Central memory CD8-positive, alpha-beta T cell (primary cell): Measurements from ENCODE around the gene TTBK1.
A peak's percentile ranks its signal among the peaks of the same experiment; 100 is the strongest.

Source experiments
- ATAC-seq: fragments of 150-1000 bp; cut with Tn5 transposase; replicated peaks from 2 replicates; pipeline ENCODE4 v1.10.0; 2022; ENCODE audit warnings: mild to moderate bottlenecking, moderate FRiP score, moderate number of reproducible peaks; ENCODE audit not compliant: poor library complexity, severe bottlenecking; ENCODE audit errors: extremely low read depth
- DNase-seq, 2 donors: peaks; one replicate each; pipeline ENCODE4 v3.0.0; 2021; ENCODE audit warnings: low spot score in 2 of 2
- H3K27ac Mint-ChIP-seq: one replicate; pipeline ENCODE4 v1.8.0; 2022; ENCODE audit warnings: low read depth, mild to moderate bottlenecking, moderate library complexity, mixed read lengths
- H3K27me3 Mint-ChIP-seq: one replicate; pipeline ENCODE4 v1.8.0; 2022; ENCODE audit warnings: mixed read lengths
- H3K36me3 Mint-ChIP-seq: one replicate; pipeline ENCODE4 v1.8.0; 2022; ENCODE audit warnings: mild to moderate bottlenecking, moderate library complexity, mixed read lengths; ENCODE audit not compliant: insufficient read depth
- H3K4me1 Mint-ChIP-seq: one replicate; pipeline ENCODE4 v1.8.0; 2022; ENCODE audit warnings: mixed read lengths
- H3K4me3 Mint-ChIP-seq: one replicate; pipeline ENCODE4 v1.8.0; 2022; ENCODE audit warnings: mild to moderate bottlenecking, moderate library complexity, mixed read lengths
- H3K9me3 Mint-ChIP-seq: one replicate; pipeline ENCODE4 v1.8.0; 2022; ENCODE audit warnings: mixed read lengths

TTBK1 gene

GRCh38 chr6:43304361-43304760, 61.1 kb downstream of the TTBK1 start:
- H3K4me1 Mint-ChIP-seq: peaks cover 12% of the 10 kb centered on the region
- H3K9me3 Mint-ChIP-seq: no peaks in the 10 kb centered on the region
- DNase-seq (no peak), ATAC-seq (no peak)
- no peak overlapping the region for H3K4me3 Mint-ChIP-seq
- H3K36me3 Mint-ChIP-seq: no peaks in the 10 kb centered on the region
- peaks cover 39% of the 10 kb centered on the region for H3K27me3 Mint-ChIP-seq
- H3K27ac Mint-ChIP-seq: no peak overlapping the region

- peaks cover 34% of the 10 kb centered on the region for H3K27me3 Mint-ChIP-seq
- ATAC-seq (no peak), DNase-seq (no peak)
- peaks cover 12% of the 10 kb centered on the region for H3K4me1 Mint-ChIP-seq
- H3K27ac Mint-ChIP-seq: no peak overlapping the region
- no peaks in the 10 kb centered on the region for H3K9me3 Mint-ChIP-seq
- no peaks in the 10 kb centered on the region for H3K36me3 Mint-ChIP-seq
- H3K4me3 Mint-ChIP-seq: no peak overlapping the region
These were observed 61.6 kb downstream of the TTBK1 start for GRCh38 chr6:43304882-43305281.

GRCh38 chr6:43306086-43306485, 62.8 kb downstream of the TTBK1 start:
- no peak for ATAC-seq
- no peaks in the 10 kb centered on the region for H3K9me3 Mint-ChIP-seq
- no peak overlapping the region for H3K27ac Mint-ChIP-seq
- H3K4me1 Mint-ChIP-seq: peaks cover 12% of the 10 kb centered on the region
- no peak overlapping the region for H3K4me3 Mint-ChIP-seq
- no peak for DNase-seq
- no peaks in the 10 kb centered on the region for H3K36me3 Mint-ChIP-seq
- peaks cover 22% of the 10 kb centered on the region for H3K27me3 Mint-ChIP-seq

- no peak overlapping the region for H3K27ac Mint-ChIP-seq
- DNase-seq (no peak), ATAC-seq (no peak)
- H3K4me1 Mint-ChIP-seq: peaks cover 12% of the 10 kb centered on the region
- no peaks in the 10 kb centered on the region for H3K9me3 Mint-ChIP-seq
- H3K4me3 Mint-ChIP-seq: peak overlapping the region; percentile 72
- H3K27me3 Mint-ChIP-seq: peaks cover 7% of the 10 kb centered on the region
- H3K36me3 Mint-ChIP-seq: no peaks in the 10 kb centered on the region
These were observed 64.3 kb downstream of the TTBK1 start for GRCh38 chr6:43307451-43308100.

- DNase-seq (peak in 1 of 2 donors; percentile 23), ATAC-seq (peak; percentile 81)
- no peak within 1 kb of the TSS for H3K27ac Mint-ChIP-seq
- peak within 1 kb of the TSS; percentile 72 for H3K4me3 Mint-ChIP-seq
- H3K9me3 Mint-ChIP-seq: no peaks in the 10 kb centered on the region
- H3K4me1 Mint-ChIP-seq: peaks cover 12% of the 10 kb centered on the region
- no peaks in the 10 kb centered on the region for H3K36me3 Mint-ChIP-seq
- peaks cover 7% of the 10 kb centered on the region for H3K27me3 Mint-ChIP-seq
These were observed 65.1 kb downstream of the TTBK1 start, which contains the start of gene CRIP3 for GRCh38 chr6:43308101-43308989. Gene CRIP3 (minus strand): TSS chr6:43308826. CDS start chr6:43308792, 34 bp downstream.

GRCh38 chr6:43308990-43309477, 65.8 kb downstream of the TTBK1 start:
- H3K4me1 Mint-ChIP-seq: peaks cover 12% of the 10 kb centered on the region
- ATAC-seq: no peak
- H3K27ac Mint-ChIP-seq: no peak overlapping the region

GRCh38 chr6:43310134-43310533, 66.9 kb downstream of the TTBK1 start:
- H3K9me3 Mint-ChIP-seq: no peaks in the 10 kb centered on the region
- H3K4me1 Mint-ChIP-seq: peaks cover 12% of the 10 kb centered on the region
- no peak overlapping the region for H3K27ac Mint-ChIP-seq
- no peak for DNase-seq
- ATAC-seq: no peak
- H3K36me3 Mint-ChIP-seq: no peaks in the 10 kb centered on the region
- peaks cover 7% of the 10 kb centered on the region for H3K27me3 Mint-ChIP-seq
- no peak overlapping the region for H3K4me3 Mint-ChIP-seq

More at GRCh38 chr6:43308990-43309477, 65.8 kb downstream of the TTBK1 start:
- H3K4me3 Mint-ChIP-seq: peak overlapping the region; percentile 72
- no peak for DNase-seq
- H3K36me3 Mint-ChIP-seq: no peaks in the 10 kb centered on the region
- no peaks in the 10 kb centered on the region for H3K9me3 Mint-ChIP-seq
- H3K27me3 Mint-ChIP-seq: peaks cover 7% of the 10 kb centered on the region

- Mint-ChIP-seq H3K36me3 (peaks cover 2% of the 10 kb centered on the region), H3K9me3 (no peaks in the 10 kb centered on the region), H3K27ac (no peak overlapping the region), H3K4me1 (peaks cover 12% of the 10 kb centered on the region), H3K27me3 (peaks cover 7% of the 10 kb centered on the region), H3K4me3 (no peak overlapping the region)
- ATAC-seq (no peak), DNase-seq (no peak)
These were observed 67.3 kb downstream of the TTBK1 start for GRCh38 chr6:43310624-43311023.

- no peak overlapping the region for H3K27ac Mint-ChIP-seq
- no peaks in the 10 kb centered on the region for H3K9me3 Mint-ChIP-seq
- ATAC-seq: no peak
- no peak for DNase-seq
- H3K27me3 Mint-ChIP-seq: peaks cover 7% of the 10 kb centered on the region
- H3K4me1 Mint-ChIP-seq: peaks cover 12% of the 10 kb centered on the region
- H3K36me3 Mint-ChIP-seq: peaks cover 2% of the 10 kb centered on the region
- no peak overlapping the region for H3K4me3 Mint-ChIP-seq
These were observed 68.4 kb downstream of the TTBK1 start for GRCh38 chr6:43311666-43312065.

GRCh38 chr6:43313813-43314212, 70.5 kb downstream of the TTBK1 start:
- no peak overlapping the region for H3K27ac Mint-ChIP-seq
- no peak overlapping the region for H3K4me3 Mint-ChIP-seq
- H3K27me3 Mint-ChIP-seq: no peaks in the 10 kb centered on the region
- H3K4me1 Mint-ChIP-seq: peaks cover 1% of the 10 kb centered on the region
- H3K9me3 Mint-ChIP-seq: no peaks in the 10 kb centered on the region
- peaks cover 2% of the 10 kb centered on the region for H3K36me3 Mint-ChIP-seq
- DNase-seq: no peak
- no peak for ATAC-seq

GRCh38 chr6:43318011-43318410, 74.7 kb downstream of the TTBK1 start:
- Mint-ChIP-seq H3K9me3 (no peaks in the 10 kb centered on the region), H3K4me1 (no peaks in the 10 kb centered on the region), H3K36me3 (peaks cover 2% of the 10 kb centered on the region), H3K4me3 (no peak overlapping the region), H3K27me3 (no peaks in the 10 kb centered on the region), H3K27ac (no peak overlapping the region)
- ATAC-seq (no peak), DNase-seq (no peak)

GRCh38 chr6:43325876-43326275, 82.6 kb downstream of the TTBK1 start:
- peaks cover 6% of the 10 kb centered on the region for H3K36me3 Mint-ChIP-seq
- no peak for ATAC-seq
- H3K27ac Mint-ChIP-seq: no peak overlapping the region
- no peaks in the 10 kb centered on the region for H3K27me3 Mint-ChIP-seq
- H3K4me1 Mint-ChIP-seq: no peaks in the 10 kb centered on the region
- no peaks in the 10 kb centered on the region for H3K9me3 Mint-ChIP-seq
- no peak overlapping the region for H3K4me3 Mint-ChIP-seq
- no peak for DNase-seq

- DNase-seq (no peak), ATAC-seq (no peak)
- Mint-ChIP-seq H3K36me3 (peaks cover 10% of the 10 kb centered on the region), H3K4me3 (no peak overlapping the region), H3K9me3 (no peaks in the 10 kb centered on the region), H3K27me3 (no peaks in the 10 kb centered on the region), H3K4me1 (peaks cover 13% of the 10 kb centered on the region), H3K27ac (no peak overlapping the region)
These were observed 85.2 kb downstream of the TTBK1 start for GRCh38 chr6:43328528-43328927.
